HG03060 (cell line): ENCODE results near the gene ASPHD1.
"Not testable (repeated sequence)": the region's sequence is repeated elsewhere in the genome, so short reads cannot be mapped to it uniquely, and the experiment has no call there.

Experiments
- ATAC-seq: cut with Tn5 transposase; IDR thresholded peaks from one replicate; pipeline ENCODE4 v1.9.1; 2021; ENCODE audit warnings: low read depth, moderate number of reproducible peaks; ENCODE audit not compliant: unreplicated experiment

Gene ASPHD1

GRCh38 chr16:29927070-29927905 lies 27.0 kb downstream of the ASPHD1 start:
- ATAC-seq, result no peak

GRCh38 chr16:29931750-29932149 lies 31.5 kb downstream of the ASPHD1 start:
- ATAC-seq, result not testable (repeated sequence)

- no peak for ATAC-seq
Measured at GRCh38 chr16:29940656-29941055, 40.4 kb downstream of the ASPHD1 start.

- ATAC-seq, result no peak
Measured at GRCh38 chr16:29943846-29944799, 43.8 kb downstream of the ASPHD1 start.

GRCh38 chr16:29947897-29948296 lies 47.6 kb downstream of the ASPHD1 start:
- no peak for ATAC-seq

- ATAC-seq, result no peak
Measured at GRCh38 chr16:29950806-29951461, 50.6 kb downstream of the ASPHD1 start.

GRCh38 chr16:29951625-29952365 lies 51.5 kb downstream of the ASPHD1 start:
- no peak for ATAC-seq
